ENCODE data around the gene TLE4.
"Not testable (repeated sequence)": the region's sequence is repeated elsewhere in the genome, so short reads cannot be mapped to it uniquely, and the experiment has no call there.

Gene TLE4

GRCh38 chr9:79603222-79603920 is 31.6 kb downstream of the TLE4 start:
- DNase-seq (ENCODE audit: low read depth): no peak
- no peak for TF ChIP-seq POLR2A (IDR thresholded peaks at IDR 0.05; ENCODE audit: extremely low read depth, insufficient read length)
- no peak for TF ChIP-seq MAX (IDR thresholded peaks at IDR 0.05; ENCODE audit: low read depth, low read length)
- TF ChIP-seq MYC (IDR thresholded peaks at IDR 0.05; ENCODE audit: low read depth, low read length): no peak
- TF ChIP-seq CTCF (IDR thresholded peaks at IDR 0.05; ENCODE audit: low read depth, low read length): no peak
- no peak overlapping the region for H3K4me3 ChIP-seq (ENCODE audit: low read depth, low read length)

- no peak for TF ChIP-seq POLR2A (IDR thresholded peaks at IDR 0.05; ENCODE audit: extremely low read depth, insufficient read length)
- no peak overlapping the region for H3K4me3 ChIP-seq (ENCODE audit: low read depth, low read length)
- DNase-seq (ENCODE audit: low read depth): no peak
These were observed 32.4 kb downstream of the TLE4 start for GRCh38 chr9:79604149-79604548.

GRCh38 chr9:79604921-79605562 is 33.3 kb downstream of the TLE4 start:
- H3K4me3 ChIP-seq (ENCODE audit: low read depth, low read length): no peak overlapping the region
- TF ChIP-seq CTCF (IDR thresholded peaks at IDR 0.05; ENCODE audit: low read depth, low read length): no peak
- no peak for TF ChIP-seq MYC (IDR thresholded peaks at IDR 0.05; ENCODE audit: low read depth, low read length)
- TF ChIP-seq POLR2A (IDR thresholded peaks at IDR 0.05; ENCODE audit: extremely low read depth, insufficient read length): no peak
- TF ChIP-seq MAX (IDR thresholded peaks at IDR 0.05; ENCODE audit: low read depth, low read length): no peak
- no peak for DNase-seq (ENCODE audit: low read depth)

- not testable (repeated sequence) for H3K4me3 ChIP-seq (ENCODE audit: low read depth, low read length)
These were observed 34.8 kb downstream of the TLE4 start for GRCh38 chr9:79606529-79606928.

GRCh38 chr9:79609468-79610018 is 37.8 kb downstream of the TLE4 start:
- DNase-seq (ENCODE audit: low read depth): no peak
- TF ChIP-seq CTCF (IDR thresholded peaks at IDR 0.05; ENCODE audit: low read depth, low read length): no peak
- TF ChIP-seq POLR2A (IDR thresholded peaks at IDR 0.05; ENCODE audit: extremely low read depth, insufficient read length): no peak
- TF ChIP-seq MAX (IDR thresholded peaks at IDR 0.05; ENCODE audit: low read depth, low read length): no peak
- no peak for TF ChIP-seq MYC (IDR thresholded peaks at IDR 0.05; ENCODE audit: low read depth, low read length)
- H3K4me3 ChIP-seq (ENCODE audit: low read depth, low read length): no peak overlapping the region

More at GRCh38 chr9:79606529-79606928, 34.8 kb downstream of the TLE4 start:
- not testable (repeated sequence) for DNase-seq (ENCODE audit: low read depth)

GRCh38 chr9:79610019-79610631 is 38.4 kb downstream of the TLE4 start:
- no peak overlapping the region for H3K4me3 ChIP-seq (ENCODE audit: low read depth, low read length)
- no peak for TF ChIP-seq MAX (IDR thresholded peaks at IDR 0.05; ENCODE audit: low read depth, low read length)
- TF ChIP-seq CTCF (IDR thresholded peaks at IDR 0.05; ENCODE audit: low read depth, low read length): no peak
- no peak for TF ChIP-seq MYC (IDR thresholded peaks at IDR 0.05; ENCODE audit: low read depth, low read length)
- TF ChIP-seq POLR2A (IDR thresholded peaks at IDR 0.05; ENCODE audit: extremely low read depth, insufficient read length): no peak
- peak; percentile 13 for DNase-seq (ENCODE audit: low read depth)
